Ectodermal cell (in vitro differentiated cells): Measurements from ENCODE around the gene RIOK3. TPM values are rescaled to one million over a fixed set of nuclear protein-coding genes. Genes with fewer than 3 reads are reported as not detected.

Experiments used
- H3K27ac ChIP-seq: 2 replicates; pipeline ENCODE4 v1.7.0; 2013; ENCODE audit warnings: mild to moderate bottlenecking, low read depth, low read length; ENCODE audit not compliant: insufficient read depth, poor library complexity, severe bottlenecking
- H3K27me3 ChIP-seq: 2 replicates; pipeline ENCODE4 v1.7.0; 2013; ENCODE audit warnings: mild to moderate bottlenecking, low read length; ENCODE audit not compliant: insufficient read depth, control insufficient read depth, poor library complexity, severe bottlenecking
- H3K36me3 ChIP-seq: one replicate; pipeline ENCODE4 v1.7.0; 2013; ENCODE audit warnings: low read length; ENCODE audit not compliant: control insufficient read depth, insufficient read depth
- H3K4me1 ChIP-seq: one replicate; pipeline ENCODE4 v1.7.0; 2013; ENCODE audit warnings: low read length; ENCODE audit not compliant: control insufficient read depth, insufficient read depth
- H3K4me3 ChIP-seq: 2 replicates; pipeline ENCODE4 v1.7.0; 2013; ENCODE audit warnings: low read depth, low read length, control low read depth; ENCODE audit not compliant: insufficient read depth
- H3K9me3 ChIP-seq: 2 replicates; pipeline ENCODE4 v1.7.0; 2013; ENCODE audit warnings: mild to moderate bottlenecking, low read length, moderate library complexity; ENCODE audit not compliant: control insufficient read depth
- WGBS, 2 experiments: methylation state at CpG; one replicate each; pipeline ENCODE4 v1.1.7; 2013; ENCODE audit warnings: missing lambda C conversion rate in 2 of 2; 5-methylcytosine and 5-hydroxymethylcytosine counted together
- polyA plus RNA-seq, 4 experiments: library from polyadenylated mRNA; stranded (reverse); fragments of 50-300 nt; gene quantifications; one replicate each; pipeline ENCODE4 v1.2.3, GENCODE V29; 2013

Gene RIOK3, protein sequence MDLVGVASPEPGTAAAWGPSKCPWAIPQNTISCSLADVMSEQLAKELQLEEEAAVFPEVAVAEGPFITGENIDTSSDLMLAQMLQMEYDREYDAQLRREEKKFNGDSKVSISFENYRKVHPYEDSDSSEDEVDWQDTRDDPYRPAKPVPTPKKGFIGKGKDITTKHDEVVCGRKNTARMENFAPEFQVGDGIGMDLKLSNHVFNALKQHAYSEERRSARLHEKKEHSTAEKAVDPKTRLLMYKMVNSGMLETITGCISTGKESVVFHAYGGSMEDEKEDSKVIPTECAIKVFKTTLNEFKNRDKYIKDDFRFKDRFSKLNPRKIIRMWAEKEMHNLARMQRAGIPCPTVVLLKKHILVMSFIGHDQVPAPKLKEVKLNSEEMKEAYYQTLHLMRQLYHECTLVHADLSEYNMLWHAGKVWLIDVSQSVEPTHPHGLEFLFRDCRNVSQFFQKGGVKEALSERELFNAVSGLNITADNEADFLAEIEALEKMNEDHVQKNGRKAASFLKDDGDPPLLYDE
- polyA plus RNA-seq (2013, experiment 1 of 4) = 46.0 TPM
- polyA plus RNA-seq (2013, experiment 2 of 4) = 40.9 TPM
- polyA plus RNA-seq (2013, experiment 3 of 4) = 38.5 TPM
- 47.5 TPM for polyA plus RNA-seq (2013, experiment 4 of 4)

DNA sequence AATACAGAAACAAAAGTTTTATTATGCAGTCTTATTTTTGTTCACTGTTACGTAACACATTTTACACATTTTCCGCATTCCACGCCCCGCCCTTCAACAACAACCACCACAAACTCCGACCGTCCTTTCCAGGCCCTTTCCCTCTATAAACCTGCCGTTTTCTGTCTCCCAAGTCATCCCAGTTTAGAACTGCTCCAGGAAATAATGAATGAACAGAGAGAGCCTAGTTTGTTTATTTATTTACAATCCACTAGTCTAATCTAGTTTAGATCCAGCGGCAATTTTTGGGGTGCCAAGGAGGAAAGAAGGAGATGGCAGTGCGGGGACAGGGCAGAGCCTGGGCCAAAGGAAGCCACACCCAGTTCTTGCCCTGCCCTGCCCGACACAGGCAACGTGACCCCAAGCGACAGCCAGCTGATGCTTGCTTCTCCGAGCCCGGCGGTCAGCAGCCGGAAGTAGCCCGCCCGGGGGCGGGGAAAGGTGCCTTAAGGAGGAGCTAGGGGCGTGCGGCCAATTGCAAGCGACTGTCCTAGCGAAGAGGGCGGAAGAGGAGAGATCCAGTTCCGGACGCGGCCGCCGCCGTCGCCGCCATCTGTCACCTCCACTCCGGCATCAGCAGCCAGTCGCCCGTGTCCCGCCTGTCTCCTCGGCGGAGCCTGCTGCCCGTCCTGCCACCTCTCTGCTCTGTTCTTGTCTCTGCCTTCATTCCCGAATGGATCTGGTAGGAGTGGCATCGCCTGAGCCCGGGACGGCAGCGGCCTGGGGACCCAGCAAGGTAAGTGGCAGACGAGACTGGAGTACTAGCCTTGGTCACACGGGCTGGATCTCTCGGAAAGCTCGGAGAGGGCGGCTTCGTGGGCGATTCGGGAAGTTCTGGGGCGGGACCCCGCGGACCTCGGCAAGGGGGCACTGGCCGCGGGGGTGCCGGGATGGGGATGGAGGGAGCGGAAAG lies at the start of gene RIOK3:
TSS of gene RIOK3 (plus strand) at position 560 of the 952 bp plus-strand sequence. CDS start at position 713, 153 bp downstream.
- Histone ChIP-seq H3K27ac (peak within 1 kb of the TSS; percentile 77), H3K9me3 (no peaks in the 10 kb centered on the region), H3K4me1 (no peaks in the 10 kb centered on the region), H3K36me3 (no peaks in the 10 kb centered on the region), H3K4me3 (peak within 1 kb of the TSS; percentile 100), H3K27me3 (no peaks in the 10 kb centered on the region)
- 5 to 6% methylated on average over 59 to 60 of the region's 60 CpGs for WGBS, 2 experiments

DNA sequence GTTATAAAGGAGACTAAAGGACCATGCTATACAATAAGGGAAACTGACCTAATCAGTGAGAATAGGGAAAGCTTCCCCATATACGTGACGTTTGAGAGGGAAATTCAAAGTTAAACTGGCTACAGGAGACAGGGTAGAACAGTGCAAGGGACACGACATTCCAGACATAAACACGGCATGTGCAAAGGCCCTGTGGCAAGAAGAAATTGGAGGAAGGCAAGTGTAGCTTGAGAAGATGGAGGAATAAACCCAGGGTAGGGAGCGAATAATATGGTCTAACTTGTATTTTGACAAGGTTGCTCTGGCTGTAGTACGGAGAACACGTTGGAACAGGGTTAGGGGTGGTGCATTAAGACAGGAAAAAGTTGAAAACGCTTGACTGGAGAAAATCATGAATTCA lies 49.8 kb upstream of the RIOK3 start:
- peaks cover 17% of the 10 kb centered on the region for H3K4me1 ChIP-seq
- H3K27me3 ChIP-seq = no peaks in the 10 kb centered on the region
- no peak overlapping the region for H3K27ac ChIP-seq
- no peak overlapping the region for H3K4me3 ChIP-seq
- H3K36me3 ChIP-seq = no peaks in the 10 kb centered on the region
- WGBS, 2 experiments = 96% methylated on average over 8 of the region's 8 CpGs
- no peaks in the 10 kb centered on the region for H3K9me3 ChIP-seq

DNA sequence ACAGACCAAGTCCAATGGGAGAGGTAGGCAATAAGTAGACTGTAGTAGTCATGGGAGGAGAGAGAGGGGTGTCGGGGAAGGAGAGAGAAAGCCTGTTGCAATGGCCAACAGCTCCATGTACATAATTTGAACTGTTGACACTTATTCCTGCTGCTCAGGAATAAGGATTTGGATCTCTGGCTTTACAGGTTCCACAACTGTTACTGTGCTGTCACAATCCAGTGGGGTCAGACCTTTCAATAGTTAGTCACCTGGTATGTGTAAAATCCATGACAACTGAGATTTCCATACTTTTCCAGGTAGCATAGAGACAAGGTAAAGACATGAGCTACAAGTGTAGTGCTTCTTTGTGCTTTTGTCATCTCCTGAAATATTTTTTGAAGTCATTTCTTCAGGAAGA lies 47.5 kb upstream of the RIOK3 start:
- peaks cover 11% of the 10 kb centered on the region for H3K4me1 ChIP-seq

DNA sequence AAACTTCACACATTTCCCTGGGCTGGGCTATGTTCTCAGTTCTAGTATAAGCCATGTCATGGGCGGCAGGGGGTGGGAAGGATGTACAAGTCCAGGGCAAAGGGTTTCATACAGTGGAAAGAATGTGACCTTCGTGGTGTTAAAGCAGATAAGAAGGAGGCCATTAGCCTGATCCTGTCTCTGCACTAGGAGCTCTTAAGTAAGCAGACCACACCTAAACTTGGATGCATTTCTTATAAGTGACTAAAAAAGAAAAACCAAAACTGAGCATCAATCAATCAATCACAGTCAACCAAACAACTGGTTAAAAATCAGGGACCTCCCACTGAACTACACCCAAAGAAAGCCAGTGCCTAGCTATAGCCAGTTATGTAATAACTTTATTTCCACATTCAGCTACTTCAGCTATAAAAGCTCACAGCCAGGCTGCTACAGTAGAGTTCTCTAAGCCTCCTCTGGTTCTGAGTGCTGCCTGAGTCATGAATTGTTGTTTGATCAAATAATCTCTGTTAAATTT lies 46.8 kb upstream of the RIOK3 start:
- H3K4me3 ChIP-seq = no peak overlapping the region
- H3K4me1 ChIP-seq = peaks cover 11% of the 10 kb centered on the region
- 86 to 88% methylated on average over 2 of the region's 2 CpGs for WGBS, 2 experiments
- no peak overlapping the region for H3K27ac ChIP-seq
- H3K9me3 ChIP-seq = no peaks in the 10 kb centered on the region
- H3K27me3 ChIP-seq = no peaks in the 10 kb centered on the region
- H3K36me3 ChIP-seq = no peaks in the 10 kb centered on the region

More for the DNA sequence above, 47.5 kb upstream of the RIOK3 start:
- Histone ChIP-seq H3K27me3 (no peaks in the 10 kb centered on the region), H3K9me3 (no peaks in the 10 kb centered on the region), H3K27ac (no peak overlapping the region), H3K36me3 (no peaks in the 10 kb centered on the region), H3K4me3 (no peak overlapping the region)
- WGBS, 2 experiments = 90 to 100% methylated on average over 1 of the region's 1 CpG

DNA sequence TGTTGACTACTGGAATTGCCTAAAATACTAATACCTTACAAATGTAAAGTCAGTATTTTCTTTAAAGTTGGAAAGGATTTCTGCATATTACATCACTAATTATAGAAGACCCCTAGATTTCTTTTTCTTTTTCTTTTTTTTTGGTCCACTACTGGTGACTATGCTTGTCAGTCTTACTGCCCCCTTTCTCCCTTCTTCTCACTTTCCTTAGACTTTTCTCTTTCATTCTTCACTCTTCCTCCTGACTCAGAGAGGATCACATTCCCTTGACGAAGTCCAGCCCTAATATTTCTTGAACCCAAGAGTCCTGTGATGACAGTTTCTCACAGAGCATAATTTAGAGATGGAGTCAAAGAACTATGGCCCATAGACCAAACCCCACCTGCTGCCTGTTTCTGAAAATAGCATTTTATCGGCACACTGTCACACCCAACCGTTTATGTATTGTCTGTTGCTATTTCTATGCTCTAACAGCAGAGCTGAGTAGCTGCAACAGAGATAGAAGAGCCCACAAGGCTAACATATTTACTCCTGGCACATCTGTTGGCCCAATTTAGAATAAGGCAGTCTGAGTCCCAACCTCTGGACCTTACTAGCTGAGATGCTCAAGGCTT lies 40.6 kb upstream of the RIOK3 start:
- H3K36me3 ChIP-seq = no peaks in the 10 kb centered on the region
- no peak overlapping the region for H3K27ac ChIP-seq
- H3K4me3 ChIP-seq = no peak overlapping the region
- no peaks in the 10 kb centered on the region for H3K9me3 ChIP-seq
- no peaks in the 10 kb centered on the region for H3K4me1 ChIP-seq
- no peaks in the 10 kb centered on the region for H3K27me3 ChIP-seq
- WGBS, 2 experiments = 85 to 92% methylated on average over 3 of the region's 3 CpGs

DNA sequence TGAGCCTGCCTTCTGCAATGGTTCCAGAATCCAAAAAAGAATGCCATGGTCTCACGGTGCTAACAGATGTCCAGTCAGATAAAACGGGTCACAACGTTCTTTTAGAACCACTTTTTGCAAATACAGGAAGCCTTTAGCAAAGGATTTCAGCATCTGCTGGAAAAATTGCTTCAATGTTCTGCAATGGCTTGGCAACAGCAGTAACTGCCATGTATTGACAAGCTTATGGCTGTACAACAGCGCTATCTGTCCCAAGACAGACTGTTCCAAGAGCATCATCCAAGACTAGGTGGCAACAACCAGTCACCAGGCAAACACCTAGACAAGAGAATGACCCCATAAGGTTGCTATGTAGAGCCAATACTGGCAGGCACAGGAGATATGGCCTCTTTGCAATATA lies 37.6 kb upstream of the RIOK3 start:
- Histone ChIP-seq H3K27ac (no peak overlapping the region), H3K4me1 (no peaks in the 10 kb centered on the region), H3K4me3 (no peak overlapping the region), H3K27me3 (no peaks in the 10 kb centered on the region), H3K9me3 (no peaks in the 10 kb centered on the region), H3K36me3 (no peaks in the 10 kb centered on the region)
- WGBS, 2 experiments = 95 to 97% methylated on average over 4 of the region's 4 CpGs

DNA sequence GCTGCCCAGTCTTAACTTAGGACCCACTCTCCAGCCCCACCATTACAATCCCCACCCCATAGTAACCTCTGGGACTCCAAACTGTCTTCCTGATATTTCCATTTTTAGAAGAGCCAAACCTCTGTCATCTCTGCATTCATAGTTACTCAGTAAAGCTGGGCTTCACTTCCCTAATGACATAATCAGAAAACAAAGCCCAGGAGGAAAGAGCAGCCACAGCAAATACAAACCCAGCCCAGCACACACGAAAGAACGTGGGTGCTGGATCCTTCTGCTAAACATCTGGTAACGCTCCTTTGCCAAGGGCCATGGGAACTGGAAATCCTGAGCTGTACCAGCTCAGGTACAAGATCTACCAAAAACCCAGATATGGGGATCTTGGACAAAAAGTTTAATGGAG lies 36.8 kb upstream of the RIOK3 start:
- Histone ChIP-seq H3K27ac (no peak overlapping the region), H3K4me1 (no peaks in the 10 kb centered on the region), H3K36me3 (no peaks in the 10 kb centered on the region), H3K27me3 (no peaks in the 10 kb centered on the region), H3K4me3 (no peak overlapping the region), H3K9me3 (no peaks in the 10 kb centered on the region)
- 93 to 95% methylated on average over 3 of the region's 3 CpGs for WGBS, 2 experiments

DNA sequence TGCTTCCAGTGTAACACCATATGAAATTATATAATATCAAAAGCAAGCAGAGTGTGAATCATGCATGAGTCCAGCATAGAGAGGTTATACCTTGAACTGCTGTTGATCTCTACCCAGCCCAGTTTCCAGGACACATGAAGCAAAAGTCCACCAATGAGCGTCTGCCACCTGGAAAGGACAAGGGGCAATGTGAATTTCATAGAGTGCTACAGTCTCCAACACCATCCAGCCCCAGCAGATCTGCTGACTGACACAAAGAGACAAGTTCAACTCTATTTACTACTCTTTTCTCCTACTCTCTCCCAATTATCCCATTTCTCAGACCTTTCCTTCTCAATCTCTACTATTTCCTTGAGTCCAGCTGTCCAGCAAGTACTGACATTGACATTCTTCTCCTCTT lies 31.8 kb upstream of the RIOK3 start:
- Histone ChIP-seq H3K4me3 (no peak overlapping the region), H3K27ac (no peak overlapping the region), H3K27me3 (no peaks in the 10 kb centered on the region), H3K9me3 (no peaks in the 10 kb centered on the region), H3K4me1 (no peaks in the 10 kb centered on the region), H3K36me3 (no peaks in the 10 kb centered on the region)
- 88 to 91% methylated on average over 1 of the region's 1 CpG for whole genome bisulfite sequencing, 2 experiments

DNA sequence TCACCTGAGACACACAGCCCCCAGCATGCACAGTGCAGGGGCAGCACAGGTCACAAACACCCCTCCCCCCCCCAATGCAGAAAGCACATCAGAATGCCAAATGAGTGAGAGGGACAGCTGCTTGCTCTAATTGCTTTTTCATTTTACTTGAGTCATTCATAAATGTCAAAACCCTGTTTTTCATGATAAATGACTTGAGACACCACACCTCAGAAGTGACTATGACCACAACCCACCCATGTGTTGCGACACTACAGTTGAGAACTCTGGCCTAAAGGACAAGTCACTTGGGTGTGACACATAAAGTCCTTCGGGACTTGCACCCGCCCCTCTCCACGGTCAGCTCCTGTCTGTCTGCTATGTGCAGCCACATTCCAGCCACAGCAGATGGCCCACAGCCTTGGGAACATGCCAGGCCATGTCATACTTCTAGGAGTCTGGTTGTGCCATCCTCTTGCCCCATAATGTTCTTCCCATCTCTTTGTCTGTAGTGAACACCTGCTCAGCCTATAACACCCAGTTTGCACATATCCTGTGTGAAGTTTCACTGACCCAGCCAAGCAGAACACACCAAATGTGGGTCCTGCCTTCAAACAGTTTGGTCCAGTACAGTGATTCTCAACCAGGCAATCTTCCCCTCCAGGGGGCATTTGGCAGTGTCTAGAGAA lies 30.2 kb upstream of the RIOK3 start:
- H3K27ac ChIP-seq = no peak overlapping the region
- no peaks in the 10 kb centered on the region for H3K27me3 ChIP-seq
- no peaks in the 10 kb centered on the region for H3K4me1 ChIP-seq
- 88 to 92% methylated on average over 4 of the region's 4 CpGs for WGBS, 2 experiments
- no peaks in the 10 kb centered on the region for H3K36me3 ChIP-seq
- H3K9me3 ChIP-seq = no peaks in the 10 kb centered on the region
- no peak overlapping the region for H3K4me3 ChIP-seq
